Adrenal gland (tissue), 12 donors: ENCODE data around the gene MCM5. TPM values are rescaled to one million over a fixed set of nuclear protein-coding genes. Genes with fewer than 3 reads are reported as not detected.
"Not testable (repeated sequence)": the region's sequence is repeated elsewhere in the genome, so short reads cannot be mapped to it uniquely, and the experiment has no call there.

Source experiments
- DNase-seq, 7 donors: peaks; one replicate each; pipeline ENCODE4 v3.0.0-alpha.2; 2019 to 2020
- H3K27ac ChIP-seq, 5 donors: fragments of 200-600 bp; sonication (generic) in 4 of 5; 1 replicate in 3 of 5; 2 replicates in 2 of 5; pipeline versions ENCODE4 v1.5.1 to v1.8.0; 2016 to 2020; ENCODE audit warnings: mild to moderate bottlenecking in 1 of 5
- H3K27me3 ChIP-seq: fragments of 200-600 bp; 2 replicates; pipeline ENCODE4 v1.8.0; 2021
- H3K36me3 ChIP-seq, 2 donors: fragments of 200-600 bp; replicated peaks in 1 of 2; 1 replicate in 1 of 2; 2 replicates in 1 of 2; pipeline versions ENCODE4 v1.5.1 to v1.8.0; 2018 to 2022
- H3K4me1 ChIP-seq, 2 donors: fragments of 200-600 bp; replicated peaks in 1 of 2; 1 replicate in 1 of 2; 2 replicates in 1 of 2; pipeline versions ENCODE4 v1.5.1 to v1.8.0; 2018 to 2021
- H3K4me3 ChIP-seq, 4 donors: fragments of 200-600 bp; sonication (generic) in 3 of 4; one replicate each; pipeline ENCODE4 v1.5.1; 2016 to 2018
- H3K9me3 ChIP-seq, 3 donors: fragments of 200-600 bp; sonication (generic) in 1 of 3; replicated peaks in 1 of 3; 1 replicate in 2 of 3; 2 replicates in 1 of 3; pipeline versions ENCODE4 v1.5.1 to v1.8.0; 2016 to 2021
- CTCF ChIP-seq, 6 experiments: fragments of 450-650 bp in 4 of 6; fragments of 200-600 bp in 2 of 6; sonication (generic) in 1 of 6; IDR thresholded peaks; 1 replicate in 5 of 6; 2 replicates in 1 of 6; pipeline versions ENCODE4 v1.5.1 to v1.8.0; 2016 to 2021; ENCODE audit warnings: antibody characterized with exemption in 6 of 6, mild to moderate bottlenecking in 2 of 6, moderate library complexity in 1 of 6
- POLR2A ChIP-seq, 2 donors: fragments of 450-650 bp; IDR thresholded peaks; one replicate each; pipeline ENCODE4 v1.6.1; 2017; ENCODE audit warnings: antibody characterized with exemption in 2 of 2, mild to moderate bottlenecking in 2 of 2, moderate library complexity in 1 of 2
- WGBS, 4 donors: extraction: QIAGEN DNeasy Blood & Tissue Kit in 2 of 4; methylation state at CpG; one replicate each; pipeline versions ENCODE4 v1.1.5 to v1.1.7; 2013 to 2017; 5-methylcytosine and 5-hydroxymethylcytosine counted together
- intact Hi-C, 2 donors: fragments of 100-400 bp; cut with DNase I; formaldehyde crosslinking; loops; one replicate each; pipeline versions ENCODE4 v1.14.1 to v1.15.0; 2022 to 2023
- polyA plus RNA-seq, 3 donors: library from polyadenylated mRNA; stranded (reverse); fragments of 200-250 nt in 2 of 3; fragments of 350-450 nt in 1 of 3; fragmentation: Illumina TruSeq in 1 of 3; extraction: RNeasy Lipid Tissue Mini Kit (QIAGEN cat#74804) in 1 of 3; gene quantifications; one replicate each; pipeline ENCODE4 v1.2.3, GENCODE V29; 2013 to 2014
- total RNA-seq, 9 donors: library from RNA; depleted of rRNA in 4 of 9; stranded (reverse); fragments of >200 nt in 4 of 9; fragments of 120-200 nt in 1 of 9; fragmentation: NEBNext Ultra II Directional in 1 of 9; extraction: Animal tissue kit (Norgen Biotek cat#: 25700) in 1 of 9; gene quantifications; one replicate each; pipeline versions ENCODE4 v1.1.0 to v1.2.4, GENCODE V29; 2013 to 2023
- donor health status: healthy with polysubstance abuse.
- donor health status: Bipolar disorder and iron deficiency.
- donor health status: DM: yes; HTN: yes; CAD: no.
- donor health status: DM: no; HTN: no; CAD: no.
- donor health status: DM: no; HTN: no; CAD: no.
- donor health status: DM: yes; HTN: yes; CAD: no.

The MCM5 gene
- total and polyA plus RNA-seq, 12 donors = 3.9 to 20.7 (median 14.6) TPM

GRCh38 chr22:35436421-35436820 is 36.5 kb downstream of the MCM5 start:
- no peak overlapping the region for H3K27ac ChIP-seq
- no peak overlapping the region for H3K4me3 ChIP-seq
- WGBS, 4 donors = 70 to 85% (median 84%) methylated on average over 5 of the region's 5 CpGs
- H3K4me1 ChIP-seq = no peaks in the 10 kb centered on the region
- no peaks in the 10 kb centered on the region for H3K36me3 ChIP-seq
- TF ChIP-seq POLR2A (IDR thresholded peaks at IDR 0.05) (no peak), CTCF (IDR thresholded peaks at IDR 0.05) (no peak)
- peaks cover 0 to 7% (median 0%) of the 10 kb centered on the region in 3 donors for H3K9me3 ChIP-seq
- intact Hi-C loops = no loop called here
- H3K27me3 ChIP-seq = no peaks in the 10 kb centered on the region
- no peak for DNase-seq

- H3K4me3 ChIP-seq = no peak overlapping the region
- no peak overlapping the region for H3K27ac ChIP-seq
- DNase-seq = no peak
- intact Hi-C loops = no loop called here
- H3K4me1 ChIP-seq = no peaks in the 10 kb centered on the region
- H3K9me3 ChIP-seq = peaks cover 0 to 7% (median 0%) of the 10 kb centered on the region in 3 donors
- WGBS, 4 donors = 81 to 100% (median 94%) methylated on average over 1 to 2 of the region's 2 CpGs
- H3K27me3 ChIP-seq = no peaks in the 10 kb centered on the region
- no peaks in the 10 kb centered on the region for H3K36me3 ChIP-seq
- TF ChIP-seq CTCF (IDR thresholded peaks at IDR 0.05) (no peak), POLR2A (IDR thresholded peaks at IDR 0.05) (no peak)
These were observed 37.1 kb downstream of the MCM5 start for GRCh38 chr22:35437049-35437448.

- H3K9me3 ChIP-seq, intact Hi-C loops, H3K27ac ChIP-seq, H3K4me1 ChIP-seq, DNase-seq, H3K27me3 ChIP-seq, H3K36me3 ChIP-seq, H3K4me3 ChIP-seq: not testable (repeated sequence)
- WGBS, 4 donors = 59 to 82% (median 59%) methylated on average over 3 of the region's 3 CpGs
These were observed 38.9 kb downstream of the MCM5 start for GRCh38 chr22:35438673-35439364.

GRCh38 chr22:35439365-35439717 is 39.4 kb downstream of the MCM5 start:
- Histone ChIP-seq H3K4me1 (no peaks in the 10 kb centered on the region), H3K4me3 (no peak overlapping the region), H3K9me3 (no peaks in the 10 kb centered on the region), H3K36me3 (no peaks in the 10 kb centered on the region), H3K27ac (no peak overlapping the region), H3K27me3 (no peaks in the 10 kb centered on the region)
- intact Hi-C loops = no loop called here
- DNase-seq = no peak
- no peak for TF ChIP-seq CTCF (IDR thresholded peaks at IDR 0.05)
- no peak for TF ChIP-seq POLR2A (IDR thresholded peaks at IDR 0.05)
- 88 to 100% (median 94%) methylated on average over 1 of the region's 1 CpG for WGBS, 4 donors

- H3K4me1 ChIP-seq = no peaks in the 10 kb centered on the region
- H3K27ac ChIP-seq = no peak overlapping the region
- intact Hi-C loops = no loop called here
- no peaks in the 10 kb centered on the region for H3K9me3 ChIP-seq
- no peak for DNase-seq
- no peaks in the 10 kb centered on the region for H3K36me3 ChIP-seq
- no peak overlapping the region for H3K4me3 ChIP-seq
- 65 to 79% (median 74%) methylated on average over 3 of the region's 3 CpGs for WGBS, 4 donors
- TF ChIP-seq CTCF (IDR thresholded peaks at IDR 0.05) (no peak), POLR2A (IDR thresholded peaks at IDR 0.05) (no peak)
- no peaks in the 10 kb centered on the region for H3K27me3 ChIP-seq
These were observed 40.2 kb downstream of the MCM5 start for GRCh38 chr22:35440129-35440528.
